Muscle layer of colon (tissue), 2 donors: ENCODE results near the gene STK11IP.

ENCODE experiments used
- H3K27ac ChIP-seq: one replicate; pipeline ENCODE4 v1.7.0; 2013; ENCODE audit warnings: low read depth, mild to moderate bottlenecking, low read length, moderate library complexity
- H3K27me3 ChIP-seq, 2 donors: one replicate each; pipeline ENCODE4 v1.7.0; 2013; ENCODE audit warnings: low read length in 2 of 2, mild to moderate bottlenecking in 2 of 2; ENCODE audit not compliant: insufficient read depth in 2 of 2, control insufficient read depth in 1 of 2
- H3K36me3 ChIP-seq: one replicate; pipeline ENCODE4 v1.7.0; 2013; ENCODE audit warnings: mild to moderate bottlenecking, low read length; ENCODE audit not compliant: insufficient read depth
- H3K4me1 ChIP-seq: one replicate; pipeline ENCODE4 v1.7.0; 2013; ENCODE audit warnings: mild to moderate bottlenecking, low read length; ENCODE audit not compliant: insufficient read depth
- H3K4me3 ChIP-seq, 2 donors: one replicate each; pipeline ENCODE4 v1.7.0; 2013; ENCODE audit warnings: low read length in 2 of 2, low read depth in 1 of 2, mild to moderate bottlenecking in 1 of 2, moderate library complexity in 1 of 2
- H3K9ac ChIP-seq: one replicate; pipeline ENCODE4 v1.7.0; 2013; ENCODE audit warnings: low read length
- H3K9me3 ChIP-seq: one replicate; pipeline ENCODE4 v1.7.0; 2013; ENCODE audit warnings: mild to moderate bottlenecking, low read length
- donor health status: abdominal sarcoma.
- donor health status: Adenocarcinoma of cecum.

The STK11IP gene

GRCh38 chr2:219661197-219661954 is 63.7 kb downstream of the STK11IP start:
- H3K9ac ChIP-seq, result no peak overlapping the region
- no peak overlapping the region for H3K27ac ChIP-seq
- H3K4me1 ChIP-seq, result peaks cover 10% of the 10 kb centered on the region
- no peaks in the 10 kb centered on the region for H3K9me3 ChIP-seq
- no peak overlapping the region for H3K4me3 ChIP-seq
- no peaks in the 10 kb centered on the region for H3K36me3 ChIP-seq
- H3K27me3 ChIP-seq, result no peaks in the 10 kb centered on the region

GRCh38 chr2:219661955-219662395 is 64.3 kb downstream of the STK11IP start:
- Histone ChIP-seq H3K9me3 (no peaks in the 10 kb centered on the region), H3K4me1 (peaks cover 10% of the 10 kb centered on the region), H3K4me3 (no peak overlapping the region), H3K27me3 (no peaks in the 10 kb centered on the region), H3K27ac (no peak overlapping the region), H3K36me3 (no peaks in the 10 kb centered on the region), H3K9ac (no peak overlapping the region)

- H3K27ac ChIP-seq, result no peak overlapping the region
- no peak overlapping the region for H3K4me3 ChIP-seq
- H3K36me3 ChIP-seq, result no peaks in the 10 kb centered on the region
These were observed 64.9 kb downstream of the STK11IP start for GRCh38 chr2:219662566-219662965.

GRCh38 chr2:219663116-219663762 is 65.6 kb downstream of the STK11IP start:
- Histone ChIP-seq H3K36me3 (no peaks in the 10 kb centered on the region), H3K4me1 (peaks cover 10% of the 10 kb centered on the region), H3K27me3 (no peaks in the 10 kb centered on the region), H3K9me3 (no peaks in the 10 kb centered on the region), H3K9ac (no peak overlapping the region), H3K4me3 (no peak overlapping the region), H3K27ac (no peak overlapping the region)

More at GRCh38 chr2:219662566-219662965, 64.9 kb downstream of the STK11IP start:
- Histone ChIP-seq H3K27me3 (no peaks in the 10 kb centered on the region), H3K4me1 (peaks cover 10% of the 10 kb centered on the region), H3K9me3 (no peaks in the 10 kb centered on the region), H3K9ac (no peak overlapping the region)

GRCh38 chr2:219664041-219664440 is 66.4 kb downstream of the STK11IP start:
- no peak overlapping the region for H3K9ac ChIP-seq
- peaks cover 10% of the 10 kb centered on the region for H3K4me1 ChIP-seq
- no peaks in the 10 kb centered on the region for H3K27me3 ChIP-seq
- H3K9me3 ChIP-seq, result no peaks in the 10 kb centered on the region
- H3K4me3 ChIP-seq, result no peak overlapping the region
- no peaks in the 10 kb centered on the region for H3K36me3 ChIP-seq
- no peak overlapping the region for H3K27ac ChIP-seq

GRCh38 chr2:219664944-219665343 is 67.3 kb downstream of the STK11IP start:
- peak overlapping the region; percentile 13 for H3K27ac ChIP-seq
- peaks cover 10% of the 10 kb centered on the region for H3K4me1 ChIP-seq
- H3K27me3 ChIP-seq, result no peaks in the 10 kb centered on the region
- no peak overlapping the region for H3K4me3 ChIP-seq
- no peaks in the 10 kb centered on the region for H3K36me3 ChIP-seq
- H3K9ac ChIP-seq, result no peak overlapping the region
- H3K9me3 ChIP-seq, result no peaks in the 10 kb centered on the region

- Histone ChIP-seq H3K9ac (no peak overlapping the region), H3K4me1 (peaks cover 10% of the 10 kb centered on the region), H3K9me3 (no peaks in the 10 kb centered on the region), H3K36me3 (no peaks in the 10 kb centered on the region), H3K4me3 (no peak overlapping the region), H3K27ac (no peak overlapping the region), H3K27me3 (no peaks in the 10 kb centered on the region)
These were observed 68.3 kb downstream of the STK11IP start for GRCh38 chr2:219665926-219666325.
